Measurements from ENCODE around the gene NWD2. TPM values are rescaled to one million over a fixed set of nuclear protein-coding genes. Genes with fewer than 3 reads are reported as not detected.

The NWD2 gene
- total RNA-seq, 4 donors from 2014 or later, result 0.12 to 0.67 (median 0.15) TPM; not detected in 1

- ATAC-seq, result no peak
- no peak overlapping the region for H3K27ac ChIP-seq
- H3K27me3 ChIP-seq, result no peaks in the 10 kb centered on the region
- H3K4me3 ChIP-seq, result no peak overlapping the region
- H3K36me3 ChIP-seq, result no peaks in the 10 kb centered on the region
- no peak for TF ChIP-seq POLR2A (IDR thresholded peaks at IDR 0.05)
- no peak for TF ChIP-seq POLR2AphosphoS5 (IDR thresholded peaks at IDR 0.05)
- no peak for TF ChIP-seq EP300 (IDR thresholded peaks at IDR 0.05)
- TF ChIP-seq CTCF (IDR thresholded peaks at IDR 0.05), result no peak
- no peaks in the 10 kb centered on the region for H3K9me3 ChIP-seq
- peaks cover 0 to 12% (median 0%) of the 10 kb centered on the region in 3 donors for H3K4me1 ChIP-seq
- 40 to 62% methylated on average over 2 of the region's 2 CpGs for WGBS, 2 donors (ENCODE audit: low coverage in 1 of 2)
Observed at GRCh38 chr4:37219990-37220389, 24.6 kb upstream of the NWD2 start.

- 87 to 88% methylated on average over 3 of the region's 3 CpGs for WGBS, 2 donors (ENCODE audit: low coverage in 1 of 2)
- Histone ChIP-seq H3K36me3 (no peaks in the 10 kb centered on the region), H3K27ac (no peak overlapping the region), H3K4me3 (no peak overlapping the region), H3K9me3 (no peaks in the 10 kb centered on the region), H3K4me1 (peaks cover 0 to 12% (median 0%) of the 10 kb centered on the region in 3 donors), H3K27me3 (no peaks in the 10 kb centered on the region)
- no peak for ATAC-seq
- TF ChIP-seq EP300 (IDR thresholded peaks at IDR 0.05) (no peak), CTCF (IDR thresholded peaks at IDR 0.05) (no peak), POLR2AphosphoS5 (IDR thresholded peaks at IDR 0.05) (no peak), POLR2A (IDR thresholded peaks at IDR 0.05) (no peak)
Observed at GRCh38 chr4:37220685-37221084, 23.9 kb upstream of the NWD2 start.

- H3K36me3 ChIP-seq, result no peaks in the 10 kb centered on the region
- TF ChIP-seq POLR2AphosphoS5 (IDR thresholded peaks at IDR 0.05) (no peak), CTCF (IDR thresholded peaks at IDR 0.05) (no peak), EP300 (IDR thresholded peaks at IDR 0.05) (no peak), POLR2A (IDR thresholded peaks at IDR 0.05) (no peak)
- peaks cover 0 to 12% (median 0%) of the 10 kb centered on the region in 3 donors for H3K4me1 ChIP-seq
- no peak overlapping the region for H3K27ac ChIP-seq
- ATAC-seq, result no peak
- WGBS, 2 donors (ENCODE audit: low coverage in 1 of 2), result 67 to 80% methylated on average over 1 of the region's 1 CpG
- no peaks in the 10 kb centered on the region for H3K27me3 ChIP-seq
- H3K4me3 ChIP-seq, result no peak overlapping the region
- no peaks in the 10 kb centered on the region for H3K9me3 ChIP-seq
Observed at GRCh38 chr4:37223732-37224131, 20.8 kb upstream of the NWD2 start.

GRCh38 chr4:37224854-37225253 lies 19.7 kb upstream of the NWD2 start:
- Histone ChIP-seq H3K4me1 (peaks cover 0 to 3% (median 0%) of the 10 kb centered on the region in 3 donors), H3K36me3 (no peaks in the 10 kb centered on the region), H3K27me3 (no peaks in the 10 kb centered on the region), H3K9me3 (no peaks in the 10 kb centered on the region), H3K27ac (no peak overlapping the region), H3K4me3 (no peak overlapping the region)
- WGBS, 2 donors (ENCODE audit: low coverage in 1 of 2), result 50 to 69% methylated on average over 4 of the region's 4 CpGs
- ATAC-seq, result peak; percentile 41
- no peak for TF ChIP-seq CTCF (IDR thresholded peaks at IDR 0.05)
- TF ChIP-seq POLR2A (IDR thresholded peaks at IDR 0.05), result no peak
- no peak for TF ChIP-seq POLR2AphosphoS5 (IDR thresholded peaks at IDR 0.05)
- TF ChIP-seq EP300 (IDR thresholded peaks at IDR 0.05), result no peak

GRCh38 chr4:37225778-37226177 lies 18.8 kb upstream of the NWD2 start:
- Histone ChIP-seq H3K4me1 (no peaks in the 10 kb centered on the region), H3K27ac (no peak overlapping the region), H3K27me3 (no peaks in the 10 kb centered on the region), H3K4me3 (no peak overlapping the region), H3K36me3 (no peaks in the 10 kb centered on the region), H3K9me3 (no peaks in the 10 kb centered on the region)
- WGBS, 2 donors (ENCODE audit: low coverage in 1 of 2), result 34 to 63% methylated on average over 2 of the region's 2 CpGs
- TF ChIP-seq CTCF (IDR thresholded peaks at IDR 0.05) (no peak), POLR2A (IDR thresholded peaks at IDR 0.05) (no peak), EP300 (IDR thresholded peaks at IDR 0.05) (no peak), POLR2AphosphoS5 (IDR thresholded peaks at IDR 0.05) (no peak)
- ATAC-seq, result no peak

Measured in gastroesophageal sphincter (tissue), 4 donors.